HepG2 (cell line): Measurements from ENCODE around the gene C19orf85. TPM values are rescaled to one million over a fixed set of nuclear protein-coding genes. Genes with fewer than 3 reads are reported as not detected.

Experiments
- ATAC-seq: fragments of 200-7000 bp; cut with Tn5 transposase; 3 replicates; pipeline ENCODE4 v1.9.1; 2020; ENCODE audit warnings: mild to moderate bottlenecking, moderate library complexity
- BruUV-seq: library from RNA; stranded (reverse); fragments of 400-500 nt; replicated peaks from 2 replicates; lab custom pipeline; 2021; lab: Mats Ljungman, UMichigan
- CTCF ChIA-PET: fragments of 300-600 bp; formaldehyde crosslinking; extraction: SDS; loops from one replicate; lab custom pipeline; 2021; ENCODE audit warnings: low total read pairs, inconsistent platforms, low intra/inter-chr PET ratio; lab: Yijun Ruan, JAX
- POLR2A ChIA-PET: fragments of 350-600 bp; sonication (Branson Sonifier 250); formaldehyde crosslinking; loops from one replicate; lab custom pipeline; 2020; ENCODE audit warnings: antibody characterized with exemption, inconsistent platforms; lab: Yijun Ruan, JAX
- DNase-seq: peaks from one replicate; pipeline ENCODE4 v3.0.0-alpha.2; 2015; ENCODE audit warnings: low spot score
- FAIRE-seq: peaks from 3 replicates; lab custom pipeline; 2011; peaks lifted over from hg19 to GRCh38; lab: Jason Lieb, UNC
- H2AFZ ChIP-seq: one replicate; pipeline ENCODE4 v1.6.1; 2011; ENCODE audit warnings: low read length, inconsistent platforms
- H3K27ac ChIP-seq: fragments of 300-600 bp; 3 replicates; pipeline ENCODE4 v1.8.0; 2011; ENCODE audit warnings: mixed run types, mild to moderate bottlenecking, mixed read lengths, low read length, inconsistent platforms; ENCODE audit not compliant: insufficient read depth; ENCODE audit errors: extremely low read length
- H3K27me3 ChIP-seq, 2 experiments: fragments of 200-600 bp in 1 of 2; 2 replicates in 1 of 2; 3 replicates in 1 of 2; pipeline versions ENCODE4 v1.6.0 to v1.8.0; 2011; ENCODE audit warnings: low read length in 2 of 2, mild to moderate bottlenecking in 2 of 2, moderate library complexity in 2 of 2, inconsistent platforms in 1 of 2; ENCODE audit not compliant: insufficient read depth in 2 of 2, control insufficient read depth in 1 of 2
- H3K36me3 ChIP-seq, 2 experiments: fragments of 200-600 bp in 1 of 2; replicated peaks in 1 of 2; 2 replicates in 1 of 2; 3 replicates in 1 of 2; pipeline versions ENCODE4 v1.5.1 to v1.8.0; 2011; ENCODE audit warnings: low read length in 2 of 2, inconsistent platforms in 1 of 2; ENCODE audit not compliant: insufficient read depth in 2 of 2, control insufficient read depth in 1 of 2
- H3K4me1 ChIP-seq: 2 replicates; pipeline ENCODE4 v1.5.1; 2012; ENCODE audit warnings: low read length, inconsistent platforms; ENCODE audit not compliant: insufficient read depth
- H3K4me2 ChIP-seq: 2 replicates; pipeline ENCODE4 v1.6.0; 2011; ENCODE audit warnings: low read depth, low read length, inconsistent platforms
- H3K4me3 ChIP-seq, 3 experiments: fragments of 200-600 bp in 1 of 3; sonication (generic), shearing (Covaris generic) in 1 of 3; replicated peaks in 1 of 3; 2 replicates each; pipeline ENCODE4 v1.5.1; 2011 to 2016; ENCODE audit warnings: low read length in 3 of 3, inconsistent platforms in 2 of 3, low read depth in 2 of 3, mild to moderate bottlenecking in 2 of 3, control low read depth in 1 of 3, mixed read lengths in 1 of 3; ENCODE audit not compliant: insufficient read depth in 1 of 3
- H3K79me2 ChIP-seq: one replicate; pipeline ENCODE4 v1.6.1; 2011; ENCODE audit warnings: low read length, inconsistent platforms; ENCODE audit not compliant: insufficient read depth
- H3K9ac ChIP-seq: 2 replicates; pipeline ENCODE4 v1.6.0; 2011; ENCODE audit warnings: mild to moderate bottlenecking, low read depth, low read length, inconsistent platforms; ENCODE audit not compliant: insufficient read depth
- H3K9me3 ChIP-seq: 2 replicates; pipeline ENCODE4 v1.5.1; 2012; ENCODE audit warnings: mild to moderate bottlenecking, low read length
- H4K20me1 ChIP-seq: 2 replicates; pipeline ENCODE4 v1.6.0; 2011; ENCODE audit warnings: inconsistent platforms, mild to moderate bottlenecking, low read length, moderate library complexity; ENCODE audit not compliant: insufficient read depth
- ERF ChIP-seq: IDR thresholded peaks from 2 replicates; pipeline ENCODE4 v1.6.1; 2018; ENCODE audit warnings: missing biosample characterization, missing genetic modification reagents
- FOXO1 ChIP-seq: sonication (generic); formaldehyde crosslinking; IDR thresholded peaks from 2 replicates; pipeline ENCODE4 v1.4.0; 2020; ENCODE audit warnings: missing genetic modification reagents
- KLF15 ChIP-seq: sonication (generic); formaldehyde crosslinking; IDR thresholded peaks from 2 replicates; pipeline ENCODE4 v1.8.1; 2023; ENCODE audit warnings: borderline replicate concordance, mild to moderate bottlenecking, inconsistent platforms, missing genetic modification reagents, mixed read lengths
- MBNL3 ChIP-seq: fragments of 250-450 bp; sonication (Bioruptor Pico); conservative IDR thresholded peaks from 2 replicates; pipeline ENCODE4 v1.8.0; 2022; ENCODE audit warnings: mild to moderate bottlenecking, inconsistent platforms
- NCOA1 ChIP-seq: sonication (generic); formaldehyde crosslinking; IDR thresholded peaks from 2 replicates; pipeline ENCODE4 v1.9.0; 2021; ENCODE audit warnings: missing genetic modification reagents
- PBX3 ChIP-seq: sonication (generic); formaldehyde crosslinking; IDR thresholded peaks from 2 replicates; pipeline ENCODE4 v1.8.1; 2023; ENCODE audit warnings: missing genetic modification reagents, inconsistent platforms, borderline replicate concordance
- PRPF4 ChIP-seq: fragments of 200-400 bp; formaldehyde crosslinking; IDR thresholded peaks from 2 replicates; pipeline ENCODE4 v1.6.1; 2016; ENCODE audit warnings: low read length, low read depth; ENCODE audit not compliant: poor library complexity, severe bottlenecking
- THRA ChIP-seq: sonication (generic); formaldehyde crosslinking; IDR thresholded peaks from 2 replicates; pipeline ENCODE4 v1.4.0; 2020; ENCODE audit warnings: missing genetic modification reagents, borderline replicate concordance
- TRIM24 ChIP-seq: sonication (generic); formaldehyde crosslinking; IDR thresholded peaks from 2 replicates; pipeline ENCODE4 v1.8.0; 2022; ENCODE audit warnings: mild to moderate bottlenecking, missing genetic modification reagents
- ZNF225 ChIP-seq: sonication (generic); formaldehyde crosslinking; IDR thresholded peaks from 2 replicates; pipeline ENCODE4 v1.4.0; 2020; ENCODE audit warnings: mild to moderate bottlenecking, missing genetic modification reagents
- ZNF687 ChIP-seq: sonication (generic); formaldehyde crosslinking; IDR thresholded peaks from 2 replicates; pipeline ENCODE4 v1.5.1; 2020; ENCODE audit warnings: mild to moderate bottlenecking, missing genetic modification reagents, moderate library complexity
- WGBS: methylation state at CpG from one replicate; pipeline ENCODE4 v1.1.6; 2017; ENCODE audit warnings: low lambda C conversion rate; 5-methylcytosine and 5-hydroxymethylcytosine counted together
- in situ Hi-C: cut with HindIII; loops from 2 replicates; pipeline ENCODE4 v1.10.0; 2017; ENCODE audit warnings: low pct_unique_long_range_greater_than_20kb; ENCODE audit not compliant: extremely low pct_ligation_motif_present
- intact Hi-C: fragments of 100-400 bp; cut with micrococcal nuclease; formaldehyde crosslinking; loops from one replicate; pipeline ENCODE4 v1.10.0; 2022; ENCODE audit not compliant: unreplicated experiment
- polyA plus RNA-seq, 8 experiments: library from polyadenylated mRNA; depleted of rRNA in 3 of 8; stranded (reverse) in 7 of 8; unstranded in 1 of 8; fragments of >200 nt; fragmentation: Illumina TruSeq in 4 of 8; extraction: Trizol in 4 of 8; gene quantifications; 2 replicates each; pipeline versions ENCODE4 v1.2.1 to v1.2.3, GENCODE V29; 2011 to 2016; ENCODE audit warnings: low read depth in 4 of 8, missing spikeins in 1 of 8, mixed read lengths in 1 of 8; ENCODE audit not compliant: insufficient read depth in 1 of 8
- total RNA-seq, 5 experiments: library from RNA; depleted of rRNA; stranded (reverse); fragments of >200 nt; fragmentation: Illumina TruSeq; extraction: Trizol; gene quantifications; 2 replicates each; pipeline ENCODE4 v1.2.3, GENCODE V29; 2016; ENCODE audit warnings: low read depth in 1 of 5
- TF ChIP-seq, protein P1 (sequence below): fragments of 450-650 bp; IDR thresholded peaks from 2 replicates; pipeline ENCODE4 v1.6.1; 2017

C19orf85 gene
- total and polyA plus RNA-seq, 2 of the 13 experiments (the other 11 are each of a cell fraction or from before 2014, with no cell fraction given) = not detected

DNA sequence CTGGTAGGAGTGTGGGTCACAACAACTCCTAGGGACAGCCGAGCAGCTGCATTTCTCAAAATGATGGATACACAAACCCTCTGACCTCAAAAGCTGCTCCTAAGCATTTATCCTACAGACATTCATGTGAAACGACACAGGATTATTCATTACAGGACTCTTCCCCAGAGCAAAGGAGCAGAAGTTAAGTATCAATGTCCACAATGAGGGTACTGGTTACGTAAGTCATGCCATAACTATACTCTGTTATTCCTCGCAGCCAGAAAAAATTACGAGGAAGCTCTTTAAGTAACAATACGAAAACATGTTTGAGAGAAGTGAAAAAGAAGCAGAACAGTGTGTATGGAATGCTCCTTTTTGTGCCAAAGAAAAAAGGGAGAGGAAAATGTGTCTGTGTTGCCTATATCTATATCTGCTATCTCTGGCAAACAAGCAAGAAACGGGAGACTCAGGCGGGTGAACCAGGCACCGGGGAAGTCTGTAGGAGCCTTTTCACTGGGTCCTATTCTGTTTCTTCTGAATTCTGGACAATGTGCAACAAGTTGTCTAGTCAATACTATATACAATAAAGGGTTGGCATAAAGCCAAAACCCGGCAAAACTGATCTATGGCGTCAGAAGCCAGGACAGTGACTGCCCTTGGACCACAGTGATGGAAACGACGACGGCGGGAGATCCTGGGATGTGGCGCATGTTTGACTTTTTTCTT is 4.4 kb downstream of the C19orf85 start (continued):
- peak; percentile 42; the same call in 1 of the 2 replicates for TF ChIP-seq THRA

DNA sequence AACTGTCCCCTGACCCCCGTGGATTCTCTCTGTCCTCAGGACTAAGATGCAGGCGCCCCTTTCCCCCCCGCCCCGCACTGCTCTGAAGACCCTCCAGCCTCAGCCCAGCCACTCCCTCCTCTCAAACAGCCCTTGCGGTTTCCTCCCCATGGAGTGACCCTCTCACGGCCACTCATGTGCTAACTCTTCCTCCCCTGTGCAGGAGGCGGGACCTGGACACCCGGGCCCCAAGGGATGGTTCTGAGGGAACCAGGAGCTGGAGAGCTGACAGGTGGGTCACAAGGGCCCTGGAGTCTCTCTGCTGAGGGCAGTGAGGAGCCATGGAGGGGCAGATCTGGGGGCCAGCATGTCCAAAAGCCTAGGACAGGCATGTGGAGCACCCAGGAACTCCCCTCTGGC is 5.0 kb downstream of the C19orf85 start:
- DNase-seq (no peak), FAIRE-seq (peak; percentile 8), ATAC-seq (no peak)
- CTCF ChIA-PET = no interaction called here
- no TSS peak for BruUV-seq
- peaks cover 46% of the 10 kb centered on the region for H3K4me1 ChIP-seq
- peaks cover 20% of the 10 kb centered on the region for H3K79me2 ChIP-seq
- 48% methylated on average over 7 of the region's 8 CpGs for WGBS
- no peaks in the 10 kb centered on the region; the same call in 1 of the 2 replicates for H4K20me1 ChIP-seq
- H3K9ac ChIP-seq = peak overlapping the region; percentile 63
- peak overlapping the region; percentile 93 for H3K27ac ChIP-seq
- no peaks in the 10 kb centered on the region for H3K27me3 ChIP-seq
- H2AFZ ChIP-seq = no peak overlapping the region
- in situ Hi-C loops = no loop called here
- peaks cover 1 to 8% of the 10 kb centered on the region in 2 experiments; a peak in 4 of 5 replicates for H3K36me3 ChIP-seq
- intact Hi-C loops = no loop called here
- peak overlapping the region; percentile 56 to 78 (median 65) for H3K4me3 ChIP-seq
- H3K9me3 ChIP-seq = no peaks in the 10 kb centered on the region
- peak overlapping the region; percentile 86 for H3K4me2 ChIP-seq
- POLR2A ChIA-PET = interaction anchor here (1.0 to 1.5 kb wide), 4 partner anchors 16 to 342 kb away, joined by 3 to 10 read pairs (median 4); partner anchors contain the start of genes PPP1R12C and ZNF628
- TF ChIP-seq ERF (CRISPR knock-in tag) = no peak
- TF ChIP-seq, protein P1, sequence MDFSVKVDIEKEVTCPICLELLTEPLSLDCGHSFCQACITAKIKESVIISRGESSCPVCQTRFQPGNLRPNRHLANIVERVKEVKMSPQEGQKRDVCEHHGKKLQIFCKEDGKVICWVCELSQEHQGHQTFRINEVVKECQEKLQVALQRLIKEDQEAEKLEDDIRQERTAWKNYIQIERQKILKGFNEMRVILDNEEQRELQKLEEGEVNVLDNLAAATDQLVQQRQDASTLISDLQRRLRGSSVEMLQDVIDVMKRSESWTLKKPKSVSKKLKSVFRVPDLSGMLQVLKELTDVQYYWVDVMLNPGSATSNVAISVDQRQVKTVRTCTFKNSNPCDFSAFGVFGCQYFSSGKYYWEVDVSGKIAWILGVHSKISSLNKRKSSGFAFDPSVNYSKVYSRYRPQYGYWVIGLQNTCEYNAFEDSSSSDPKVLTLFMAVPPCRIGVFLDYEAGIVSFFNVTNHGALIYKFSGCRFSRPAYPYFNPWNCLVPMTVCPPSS = no peak
- TF ChIP-seq PBX3 (CRISPR knock-in tag) = no peak
- TF ChIP-seq NCOA1 (CRISPR knock-in tag) = no peak
- no peak for TF ChIP-seq MBNL3 (CRISPR knock-in tag)
- no peak for TF ChIP-seq PRPF4
- no peak for TF ChIP-seq ZNF225
- peak; percentile 60 for TF ChIP-seq ZNF687
- no peak for TF ChIP-seq TRIM24 (CRISPR knock-in tag)
- no peak for TF ChIP-seq FOXO1 (CRISPR knock-in tag)
- TF ChIP-seq KLF15 (CRISPR knock-in tag) = no peak
